GM12892 (cell line): ENCODE data around the gene TNFAIP8L1. TPM values are rescaled to one million over a fixed set of nuclear protein-coding genes. Genes with fewer than 3 reads are reported as not detected.
"Not testable (repeated sequence)": the region's sequence is repeated elsewhere in the genome, so short reads cannot be mapped to it uniquely, and the experiment has no call there.

Source experiments
- DNase-seq: peaks from one replicate; pipeline ENCODE4 v3.0.0; 2011; ENCODE audit not compliant: insufficient read length
- FAIRE-seq: peaks from 2 replicates; lab custom pipeline; 2011; peaks lifted over from hg19 to GRCh38; lab: Jason Lieb, UNC
- POLR2A ChIP-seq: IDR thresholded peaks from 2 replicates; pipeline ENCODE4 v1.6.1; 2011; ENCODE audit warnings: low read depth, low read length, control low read depth
- POLR2AphosphoS5 ChIP-seq: IDR thresholded peaks from 2 replicates; pipeline ENCODE4 v1.6.1; 2011; ENCODE audit warnings: low read depth, low read length, control low read depth
- TAF1 ChIP-seq: IDR thresholded peaks from 2 replicates; pipeline ENCODE4 v1.6.1; 2011; ENCODE audit warnings: low read depth, mild to moderate bottlenecking, control low read depth, low read length, borderline replicate concordance
- polyA plus RNA-seq: library from polyadenylated mRNA; unstranded; fragments of >200 nt; gene quantifications from one replicate; pipeline ENCODE4 v1.2.1, GENCODE V29; 2012; ENCODE audit warnings: missing spikeins, inconsistent platforms; ENCODE audit not compliant: missing spikeins

Gene TNFAIP8L1
- polyA plus RNA-seq, result 6.7 TPM

GRCh38 chr19:4638828-4639530 lies at the start of gene TNFAIP8L1:
Gene TNFAIP8L1 (plus strand): TSS chr19:4639516. CDS start chr19:4651870, 12,354 bp downstream.
- DNase-seq (peak; percentile 100), FAIRE-seq (peak; percentile 90)
- TF ChIP-seq TAF1 (no peak), POLR2AphosphoS5 (0 out of 2 replicates have a peak, but pooled peaks have one; percentile 34), POLR2A (peak; percentile 59; the same call in 1 of the 2 replicates)

GRCh38 chr19:4589579-4590410 lies 49.5 kb upstream of the TNFAIP8L1 start:
- FAIRE-seq (no peak), DNase-seq (no peak)
- TF ChIP-seq POLR2AphosphoS5 (no peak), POLR2A (no peak), TAF1 (no peak)

- DNase-seq (no peak), FAIRE-seq (no peak)
- TF ChIP-seq POLR2AphosphoS5, result no peak
- TF ChIP-seq TAF1, result no peak
- TF ChIP-seq POLR2A, result no peak
These were observed 48.8 kb upstream of the TNFAIP8L1 start for GRCh38 chr19:4590559-4590958.

- no peak for TF ChIP-seq POLR2AphosphoS5
- no peak for FAIRE-seq
- DNase-seq, result no peak
These were observed 48.0 kb upstream of the TNFAIP8L1 start for GRCh38 chr19:4591320-4591719.

GRCh38 chr19:4592445-4592844 lies 46.9 kb upstream of the TNFAIP8L1 start:
- TF ChIP-seq POLR2A (no peak), POLR2AphosphoS5 (no peak), TAF1 (no peak)
- FAIRE-seq (no peak), DNase-seq (no peak)

- FAIRE-seq (no peak), DNase-seq (no peak)
- TF ChIP-seq POLR2AphosphoS5, result no peak
- TF ChIP-seq POLR2A, result no peak
- TF ChIP-seq TAF1, result no peak
These were observed 45.9 kb upstream of the TNFAIP8L1 start for GRCh38 chr19:4593409-4593851.

GRCh38 chr19:4594201-4594600 lies 45.1 kb upstream of the TNFAIP8L1 start:
- FAIRE-seq (no peak), DNase-seq (no peak)
- TF ChIP-seq POLR2AphosphoS5 (no peak), POLR2A (no peak), TAF1 (no peak)

GRCh38 chr19:4595158-4595557 lies 44.2 kb upstream of the TNFAIP8L1 start:
- FAIRE-seq, DNase-seq: not testable (repeated sequence)

GRCh38 chr19:4596033-4596904 lies 43.0 kb upstream of the TNFAIP8L1 start:
- FAIRE-seq (no peak), DNase-seq (no peak)
- no peak for TF ChIP-seq POLR2A
- no peak for TF ChIP-seq TAF1
- no peak for TF ChIP-seq POLR2AphosphoS5

GRCh38 chr19:4597278-4597974 lies 41.9 kb upstream of the TNFAIP8L1 start:
- no peak for DNase-seq
- FAIRE-seq, result no peak
- TF ChIP-seq TAF1, result no peak
- no peak for TF ChIP-seq POLR2AphosphoS5
- TF ChIP-seq POLR2A, result no peak
